ENCODE results near the gene PRR35. TPM values are rescaled to one million over a fixed set of nuclear protein-coding genes. Genes with fewer than 3 reads are reported as not detected.

PRR35 gene
- total RNA-seq, 1 donor from 2014 or later: not detected

- no peak overlapping the region for H3K4me3 ChIP-seq (ENCODE audit: low read depth, low read length)
- no peak for DNase-seq (ENCODE audit: low read depth)
- H3K27me3 ChIP-seq (ENCODE audit: control insufficient read depth, insufficient read depth, low read length): peaks cover 6% of the 10 kb centered on the region
- no peak for TF ChIP-seq CTCF (IDR thresholded peaks at IDR 0.05; ENCODE audit: insufficient read depth, low read length, poor library complexity, severe bottlenecking)
- no peaks in the 10 kb centered on the region for H3K36me3 ChIP-seq (ENCODE audit: control insufficient read depth, insufficient read depth, low read length)
Observed at GRCh38 chr16:583470-583814, 23.2 kb downstream of the PRR35 start.

- H3K27me3 ChIP-seq (ENCODE audit: control insufficient read depth, insufficient read depth, low read length): peaks cover 6% of the 10 kb centered on the region
- no peak overlapping the region for H3K4me3 ChIP-seq (ENCODE audit: low read depth, low read length)
- no peak for DNase-seq (ENCODE audit: low read depth)
- H3K36me3 ChIP-seq (ENCODE audit: control insufficient read depth, insufficient read depth, low read length): no peaks in the 10 kb centered on the region
- no peak for TF ChIP-seq CTCF (IDR thresholded peaks at IDR 0.05; ENCODE audit: insufficient read depth, low read length, poor library complexity, severe bottlenecking)
Observed at GRCh38 chr16:583815-584591, 23.8 kb downstream of the PRR35 start.

GRCh38 chr16:585351-585750 lies 25.2 kb downstream of the PRR35 start:
- peaks cover 6% of the 10 kb centered on the region for H3K27me3 ChIP-seq (ENCODE audit: control insufficient read depth, insufficient read depth, low read length)
- TF ChIP-seq CTCF (IDR thresholded peaks at IDR 0.05; ENCODE audit: insufficient read depth, low read length, poor library complexity, severe bottlenecking): peak; percentile 9
- H3K4me3 ChIP-seq (ENCODE audit: low read depth, low read length): no peak overlapping the region
- DNase-seq (ENCODE audit: low read depth): no peak
- H3K36me3 ChIP-seq (ENCODE audit: control insufficient read depth, insufficient read depth, low read length): no peaks in the 10 kb centered on the region

- no peak for TF ChIP-seq CTCF (IDR thresholded peaks at IDR 0.05; ENCODE audit: insufficient read depth, low read length, poor library complexity, severe bottlenecking)
- no peak overlapping the region for H3K4me3 ChIP-seq (ENCODE audit: low read depth, low read length)
- H3K36me3 ChIP-seq (ENCODE audit: control insufficient read depth, insufficient read depth, low read length): no peaks in the 10 kb centered on the region
- DNase-seq (ENCODE audit: low read depth): no peak
- H3K27me3 ChIP-seq (ENCODE audit: control insufficient read depth, insufficient read depth, low read length): peaks cover 6% of the 10 kb centered on the region
Observed at GRCh38 chr16:586047-586644, 26.0 kb downstream of the PRR35 start.

GRCh38 chr16:586645-587590 lies 26.7 kb downstream of the PRR35 start:
- Histone ChIP-seq H3K27me3 (ENCODE audit: control insufficient read depth, insufficient read depth, low read length) (peaks cover 6% of the 10 kb centered on the region), H3K4me3 (ENCODE audit: low read depth, low read length) (no peak overlapping the region), H3K36me3 (ENCODE audit: control insufficient read depth, insufficient read depth, low read length) (no peaks in the 10 kb centered on the region)
- DNase-seq (ENCODE audit: low read depth): no peak
- TF ChIP-seq CTCF (IDR thresholded peaks at IDR 0.05; ENCODE audit: insufficient read depth, low read length, poor library complexity, severe bottlenecking): no peak

Data from kidney epithelial cell (primary cell).